K562 (cell line): Measurements from ENCODE around the gene SGCG. TPM values are rescaled to one million over a fixed set of nuclear protein-coding genes. Genes with fewer than 3 reads are reported as not detected.

Experiments used
- ATAC-seq: fragments of 200-7000 bp; cut with Tn5 transposase; 3 replicates; pipeline ENCODE4 v1.9.1; 2020; ENCODE audit warnings: moderate library complexity
- BruUV-seq: library from RNA; stranded (reverse); fragments of 400-500 nt; replicated peaks from 2 replicates; lab custom pipeline; 2021; lab: Mats Ljungman, UMichigan
- CTCF ChIA-PET: fragments of 300-600 bp; formaldehyde crosslinking; extraction: SDS; loops from one replicate; lab custom pipeline; 2021; ENCODE audit warnings: low intra/inter-chr PET ratio; lab: Yijun Ruan, JAX
- POLR2A ChIA-PET: fragments of 300-600, 350-650 bp; sonication (Branson Sonifier 250); formaldehyde crosslinking; extraction: SDS; loops from one replicate; lab custom pipeline; 2021; ENCODE audit warnings: antibody characterized with exemption, inconsistent platforms; lab: Yijun Ruan, JAX
- DNase-seq, 4 experiments: peaks; one replicate each; pipeline versions ENCODE4 v3.0.0 to v3.0.0-alpha.2; 2011 to 2018; ENCODE audit warnings: low spot score in 3 of 4, mixed read lengths in 3 of 4; ENCODE audit errors: extremely low read depth in 1 of 4
- FAIRE-seq: peaks from 2 replicates; lab custom pipeline; 2011; peaks lifted over from hg19 to GRCh38; lab: Jason Lieb, UNC
- H2AFZ ChIP-seq: 2 replicates; pipeline ENCODE4 v1.6.0; 2011; ENCODE audit warnings: low read depth, low read length, control low read depth, inconsistent platforms
- H3K27ac ChIP-seq: fragments of 200-600 bp; 3 replicates; pipeline ENCODE4 v1.8.0; 2011; ENCODE audit warnings: low read depth, mild to moderate bottlenecking, control low read depth, inconsistent platforms, low read length, moderate library complexity, mixed read lengths; ENCODE audit errors: extremely low read depth
- H3K27me3 ChIP-seq, 2 experiments: fragments of 300-600 bp in 1 of 2; 2 replicates in 1 of 2; 3 replicates in 1 of 2; pipeline versions ENCODE4 v1.6.0 to v1.8.0; 2011; ENCODE audit warnings: inconsistent platforms in 2 of 2, low read length in 2 of 2, mild to moderate bottlenecking in 1 of 2, mixed read lengths in 1 of 2, moderate library complexity in 1 of 2; ENCODE audit not compliant: control insufficient read depth in 2 of 2, insufficient read depth in 2 of 2
- H3K36me3 ChIP-seq: fragments of 300-600 bp; 3 replicates; pipeline ENCODE4 v1.8.0; 2011; ENCODE audit warnings: mild to moderate bottlenecking, low read length, inconsistent platforms; ENCODE audit not compliant: control insufficient read depth, insufficient read depth
- H3K4me1 ChIP-seq, 2 experiments: fragments of 200-600 bp in 1 of 2; replicated peaks in 1 of 2; 2 replicates in 1 of 2; 3 replicates in 1 of 2; pipeline versions ENCODE4 v1.5.1 to v1.8.0; 2011; ENCODE audit warnings: inconsistent platforms in 2 of 2, low read length in 2 of 2, mild to moderate bottlenecking in 1 of 2, mixed read lengths in 1 of 2, moderate library complexity in 1 of 2; ENCODE audit not compliant: control insufficient read depth in 2 of 2, insufficient read depth in 2 of 2
- H3K4me2 ChIP-seq: 2 replicates; pipeline ENCODE4 v1.6.1; 2011; ENCODE audit warnings: low read length, control low read depth, inconsistent platforms, mixed read lengths; ENCODE audit not compliant: insufficient read depth
- H3K4me3 ChIP-seq: fragments of 200-600 bp; sonication (generic), shearing (Covaris generic); 2 replicates; pipeline ENCODE4 v1.5.1; 2016; ENCODE audit warnings: control low read depth, inconsistent platforms
- H3K79me2 ChIP-seq: fragments of 200-600 bp; 3 replicates; pipeline ENCODE4 v1.8.0; 2011; ENCODE audit warnings: low read length, inconsistent platforms; ENCODE audit not compliant: control insufficient read depth, insufficient read depth
- H3K9ac ChIP-seq, 2 experiments: 2 replicates each; pipeline versions ENCODE4 v1.6.0 to v1.6.1; 2011; ENCODE audit warnings: low read depth in 2 of 2, low read length in 2 of 2, control low read depth in 1 of 2, inconsistent platforms in 1 of 2, mild to moderate bottlenecking in 1 of 2, mixed read lengths in 1 of 2; ENCODE audit not compliant: insufficient read depth in 1 of 2
- H3K9me1 ChIP-seq: one replicate; pipeline ENCODE4 v1.6.0; 2011; ENCODE audit warnings: inconsistent platforms, mild to moderate bottlenecking, low read length, moderate library complexity; ENCODE audit not compliant: control insufficient read depth, insufficient read depth
- H3K9me3 ChIP-seq: replicated peaks from 2 replicates; pipeline ENCODE4 v1.5.1; 2011; ENCODE audit warnings: low read depth, low read length, inconsistent platforms; ENCODE audit not compliant: control insufficient read depth, insufficient read depth
- H4K20me1 ChIP-seq: replicated peaks from 2 replicates; pipeline ENCODE4 v1.6.1; 2011; ENCODE audit warnings: low read length, inconsistent platforms, mixed read lengths; ENCODE audit not compliant: control insufficient read depth, insufficient read depth
- BMI1 ChIP-seq: fragments of 150-350 bp; IDR thresholded peaks from 2 replicates; pipeline ENCODE4 v1.6.1; 2014; ENCODE audit warnings: low read length
- DLX4 ChIP-seq: fragments of 250-450 bp; sonication (Bioruptor Pico); IDR thresholded peaks from 2 replicates; pipeline ENCODE4 v1.6.1; 2021; ENCODE audit warnings: mild to moderate bottlenecking
- MTA2 ChIP-seq: fragments of 450-650 bp; IDR thresholded peaks from 2 replicates; pipeline ENCODE4 v1.6.1; 2016; ENCODE audit warnings: low read depth
- NCOA4 ChIP-seq: fragments of 450-650 bp; IDR thresholded peaks from 2 replicates; pipeline ENCODE4 v1.6.1; 2018; ENCODE audit warnings: mild to moderate bottlenecking; ENCODE audit not compliant: partially characterized antibody
- NR2C2 ChIP-seq, 2 experiments: fragments of 200-800 bp in 1 of 2; sonication (Bioruptor generic) in 1 of 2; sonication (generic) in 1 of 2; formaldehyde crosslinking in 1 of 2; IDR thresholded peaks; 2 replicates each; pipeline versions ENCODE4 v1.6.1 to v1.8.0; 2016 to 2022; ENCODE audit warnings: mild to moderate bottlenecking in 1 of 2, missing compliant biosample characterization in 1 of 2, missing genetic modification characterization in 1 of 2, missing genetic modification reagents in 1 of 2
- PRPF4 ChIP-seq: fragments of 200-400 bp; formaldehyde crosslinking; IDR thresholded peaks from one replicate; pipeline ENCODE4 v1.6.1; 2017; ENCODE audit warnings: low read length, low read depth, mild to moderate bottlenecking; ENCODE audit not compliant: insufficient read depth, poor library complexity, severe bottlenecking
- RHOXF2B ChIP-seq: fragments of 250-450 bp; sonication (Bioruptor Pico); conservative IDR thresholded peaks from 2 replicates; pipeline ENCODE4 v1.5.1; 2021
- SIN3A ChIP-seq, 2 experiments: fragments of 150-350 bp in 1 of 2; IDR thresholded peaks; 2 replicates each; pipeline ENCODE4 v1.6.1; 2011 to 2016; ENCODE audit warnings: borderline replicate concordance in 2 of 2, low read depth in 2 of 2, low read length in 2 of 2, mild to moderate bottlenecking in 2 of 2, moderate library complexity in 2 of 2; ENCODE audit not compliant: control insufficient read depth in 1 of 2
- SP1 ChIP-seq: sonication (generic); formaldehyde crosslinking; IDR thresholded peaks from 2 replicates; pipeline ENCODE4 v1.8.1; 2022; ENCODE audit warnings: mild to moderate bottlenecking, missing genetic modification reagents
- TAF1 ChIP-seq: IDR thresholded peaks from 2 replicates; pipeline ENCODE4 v1.6.1; 2011; ENCODE audit warnings: mild to moderate bottlenecking, low read length, moderate library complexity; ENCODE audit not compliant: insufficient read depth, control insufficient read depth, severe bottlenecking; ENCODE audit errors: extremely low read depth
- TRIM28 ChIP-seq: fragments of 450-650 bp; IDR thresholded peaks from 2 replicates; pipeline ENCODE4 v1.6.1; 2017
- ZNF444 ChIP-seq: fragments of 250-450 bp; sonication (Bioruptor Pico); IDR thresholded peaks from 2 replicates; pipeline ENCODE4 v1.4.0; 2020; ENCODE audit warnings: mild to moderate bottlenecking, moderate library complexity
- WGBS: fragments of 100-300 bp; shearing (Covaris generic); methylation state at CpG from one replicate; pipeline ENCODE4 v1.1.6; 2016; ENCODE audit warnings: low coverage, mixed read lengths; ENCODE audit not compliant: insufficient coverage; ENCODE audit errors: missing lambda C conversion rate; 5-methylcytosine and 5-hydroxymethylcytosine counted together
- in situ Hi-C: fragments of 300-500 bp; cut with MboI; formaldehyde crosslinking; loops from 4 replicates; pipeline ENCODE4 v1.15.0; 2018; ENCODE audit warnings: inconsistent platforms, mixed read lengths
- intact Hi-C: fragments of 100-400 bp; cut with micrococcal nuclease; formaldehyde crosslinking; loops from 2 replicates; pipeline ENCODE4 v1.14.2; 2022
- polyA plus RNA-seq, 8 experiments: library from polyadenylated mRNA; depleted of rRNA in 4 of 8; stranded (reverse) in 5 of 8; unstranded in 3 of 8; fragments of >200 nt; fragmentation: Nextera tagmentation in 2 of 8; fragmentation: Illumina TruSeq in 1 of 8; extraction: Ambion mirVana in 2 of 8; extraction: Trizol in 1 of 8; gene quantifications; 2 replicates each; pipeline versions ENCODE4 v1.2.1 to v1.2.3, GENCODE V29; 2011 to 2014; ENCODE audit warnings: inconsistent platforms in 1 of 8, missing spikeins in 1 of 8
- total RNA-seq, 7 experiments: library from RNA; depleted of rRNA in 6 of 7; stranded (reverse); fragments of >200 nt in 6 of 7; fragmentation: Illumina TruSeq in 2 of 7; extraction: Trizol in 2 of 7; gene quantifications; 2 replicates each; pipeline versions ENCODE4 v1.2.1 to v1.2.3, GENCODE V29; 2011 to 2021; ENCODE audit warnings: low replicate concordance in 1 of 7
- TF ChIP-seq, protein P1 (sequence below): fragments of 250-450 bp; sonication (Bioruptor Pico); IDR thresholded peaks from 2 replicates; pipeline ENCODE4 v1.8.0; 2021; ENCODE audit warnings: mild to moderate bottlenecking, moderate library complexity

Gene SGCG
- total and polyA plus RNA-seq, 9 of the 15 experiments (the other 6 are each of a cell fraction or from before 2014, with no cell fraction given), result 0.04 to 0.44 (median 0.34) TPM

DNA sequence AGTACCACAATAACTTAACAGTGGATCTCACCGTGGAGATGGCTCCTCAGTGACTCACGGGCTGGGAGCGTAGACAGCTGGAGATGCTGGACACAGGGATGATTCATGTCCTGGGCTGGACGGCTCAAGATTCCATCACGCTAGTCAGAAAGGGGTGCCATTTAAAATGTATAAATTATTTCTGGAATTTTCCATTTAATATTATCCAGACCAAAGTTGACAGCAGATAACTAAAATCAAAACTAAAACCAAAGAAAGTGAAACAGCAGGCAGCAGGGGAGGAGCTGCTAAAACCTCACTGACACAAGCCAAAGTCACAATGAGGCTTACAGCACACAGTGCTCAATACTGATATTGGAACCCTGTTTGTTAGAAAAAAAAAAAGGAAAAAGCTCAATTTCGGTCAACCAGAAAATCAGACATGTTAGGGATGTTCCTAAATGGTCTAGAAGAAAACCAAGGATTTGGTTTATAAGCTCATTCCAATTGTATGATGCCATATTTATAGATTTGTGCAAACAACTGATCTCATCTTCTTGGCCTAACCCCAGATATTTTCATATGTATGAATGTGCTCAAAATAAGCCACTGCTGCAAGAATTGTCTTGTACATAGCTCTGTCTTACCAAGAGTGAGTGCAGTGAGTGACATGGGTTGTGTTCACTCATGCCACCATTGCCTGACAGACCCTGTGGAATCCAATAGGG is 140.9 kb downstream of the SGCG start:
- Histone ChIP-seq H4K20me1 (no peaks in the 10 kb centered on the region), H2AFZ (no peak overlapping the region), H3K27ac (no peak overlapping the region), H3K79me2 (no peaks in the 10 kb centered on the region), H3K4me3 (no peak overlapping the region), H3K36me3 (no peaks in the 10 kb centered on the region), H3K9me3 (no peaks in the 10 kb centered on the region), H3K4me1 (no peaks in the 10 kb centered on the region; a peak in 1 of 5 replicates), H3K27me3 (no peaks in the 10 kb centered on the region), H3K9me1 (no peaks in the 10 kb centered on the region), H3K9ac (no peak overlapping the region), H3K4me2 (no peak overlapping the region)
- FAIRE-seq (no peak), ATAC-seq (no peak), DNase-seq (peak in 1 of 4 experiments; percentile 6)
- TF ChIP-seq BMI1, result no peak
- no peak for TF ChIP-seq DLX4 (CRISPR knock-in tag)
- TF ChIP-seq RHOXF2B (CRISPR knock-in tag), result no peak
- TF ChIP-seq NCOA4, result no peak
- no peak for TF ChIP-seq MTA2
- TF ChIP-seq, protein P1, sequence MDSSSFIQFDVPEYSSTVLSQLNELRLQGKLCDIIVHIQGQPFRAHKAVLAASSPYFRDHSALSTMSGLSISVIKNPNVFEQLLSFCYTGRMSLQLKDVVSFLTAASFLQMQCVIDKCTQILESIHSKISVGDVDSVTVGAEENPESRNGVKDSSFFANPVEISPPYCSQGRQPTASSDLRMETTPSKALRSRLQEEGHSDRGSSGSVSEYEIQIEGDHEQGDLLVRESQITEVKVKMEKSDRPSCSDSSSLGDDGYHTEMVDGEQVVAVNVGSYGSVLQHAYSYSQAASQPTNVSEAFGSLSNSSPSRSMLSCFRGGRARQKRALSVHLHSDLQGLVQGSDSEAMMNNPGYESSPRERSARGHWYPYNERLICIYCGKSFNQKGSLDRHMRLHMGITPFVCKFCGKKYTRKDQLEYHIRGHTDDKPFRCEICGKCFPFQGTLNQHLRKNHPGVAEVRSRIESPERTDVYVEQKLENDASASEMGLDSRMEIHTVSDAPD (CRISPR knock-in tag), result no peak
- no peak for TF ChIP-seq TAF1
- TF ChIP-seq PRPF4, result no peak
- TF ChIP-seq SP1, result no peak
- no peak for TF ChIP-seq ZNF444 (CRISPR knock-in tag)
- TF ChIP-seq NR2C2 (CRISPR knock-in tag; IDR thresholded peaks at IDR 0.05), result no peak
- no peak for TF ChIP-seq NR2C2 (tag; IDR thresholded peaks at IDR 0.05)
- no peak for TF ChIP-seq TRIM28
- no peak for TF ChIP-seq SIN3A (IDR thresholded peaks at IDR 0.05; ENCODE audit: borderline replicate concordance in 2 of 2, control insufficient read depth in 1 of 2, low read depth in 2 of 2, low read length in 2 of 2)
- in situ Hi-C loops, result no loop called here
- ChIA-PET POLR2A (interaction anchor here (0.7 kb wide), 1 partner anchor 73 kb away, joined by 4 read pairs; no protein-coding TSS in a partner anchor), CTCF (no interaction called here)
- BruUV-seq, result no TSS peak
- intact Hi-C loops, result no loop called here
- 7% methylated on average over 6 of the region's 6 CpGs for WGBS
